A673 (cell line): ENCODE data around the gene LRRC1. TPM values are rescaled to one million over a fixed set of nuclear protein-coding genes. Genes with fewer than 3 reads are reported as not detected.

Experiments used
- BruUV-seq: library from RNA; stranded (reverse); fragments of 400-500 nt; replicated peaks from 2 replicates; lab custom pipeline; 2021; lab: Mats Ljungman, UMichigan
- CTCF ChIA-PET: fragments of 300-600 bp; sonication (Branson Sonifier 250); formaldehyde crosslinking; loops from one replicate; lab custom pipeline; 2022; ENCODE audit warnings: antibody characterized with exemption; lab: Charles Lee
- POLR2A ChIA-PET: fragments of 300-600 bp; sonication (Branson Sonifier 250); formaldehyde crosslinking; loops from one replicate; lab custom pipeline; 2022; ENCODE audit warnings: antibody characterized with exemption; ENCODE audit not compliant: low non-redundant PET; lab: Charles Lee
- DNase-seq: peaks from one replicate; pipeline ENCODE4 v3.0.0-alpha.2; 2015; ENCODE audit warnings: low spot score
- H3K27ac ChIP-seq: fragments of 200-600 bp; sonication (generic); 2 replicates; pipeline ENCODE4 v1.5.1; 2016; ENCODE audit warnings: mixed run types, low read depth, mild to moderate bottlenecking, mixed read lengths, antibody characterized with exemption, low read length; ENCODE audit not compliant: poor library complexity, severe bottlenecking
- H3K27me3 ChIP-seq: fragments of 200-600 bp; sonication (generic); replicated peaks from 2 replicates; pipeline ENCODE4 v1.6.1; 2017; ENCODE audit warnings: mixed run types, low read depth, mild to moderate bottlenecking, mixed read lengths, antibody characterized with exemption, low read length; ENCODE audit not compliant: insufficient read depth, poor library complexity
- H3K36me3 ChIP-seq: fragments of 200-600 bp; sonication (generic); 2 replicates; pipeline ENCODE4 v1.6.1; 2016; ENCODE audit warnings: mixed run types, mild to moderate bottlenecking, mixed read lengths, antibody characterized with exemption, low read length; ENCODE audit not compliant: insufficient read depth, poor library complexity, severe bottlenecking
- H3K4me1 ChIP-seq: fragments of 200-600 bp; sonication (generic); 2 replicates; pipeline ENCODE4 v1.6.1; 2017; ENCODE audit warnings: mixed run types, mild to moderate bottlenecking, mixed read lengths, antibody characterized with exemption, low read length; ENCODE audit not compliant: insufficient read depth, poor library complexity, severe bottlenecking
- H3K4me3 ChIP-seq: fragments of 200-600 bp; sonication (generic); 2 replicates; pipeline ENCODE4 v1.5.1; 2016; ENCODE audit warnings: low read depth, mixed run types, mild to moderate bottlenecking, mixed read lengths, low read length; ENCODE audit not compliant: poor library complexity, severe bottlenecking
- H3K9me3 ChIP-seq: fragments of 200-600 bp; sonication (generic); 2 replicates; pipeline ENCODE4 v1.6.1; 2016; ENCODE audit warnings: mixed run types, low read depth, mild to moderate bottlenecking, mixed read lengths, antibody characterized with exemption, low read length; ENCODE audit not compliant: poor library complexity, severe bottlenecking
- CTCF ChIP-seq: fragments of 300-800, 200-600 bp; sonication (generic); conservative IDR thresholded peaks from 2 replicates; pipeline ENCODE4 v1.5.1; 2017; ENCODE audit warnings: low read depth, mild to moderate bottlenecking, antibody characterized with exemption, low read length, moderate library complexity, mixed read lengths
- EZH2 ChIP-seq: fragments of 200-600 bp; sonication (generic); IDR thresholded peaks from 2 replicates; pipeline ENCODE4 v1.6.1; 2017; ENCODE audit warnings: borderline replicate concordance, low read depth, mild to moderate bottlenecking, mixed read lengths, antibody characterized with exemption, low read length; ENCODE audit not compliant: poor library complexity, severe bottlenecking
- intact Hi-C: fragments of 100-400 bp; cut with micrococcal nuclease; formaldehyde crosslinking; loops from one replicate; pipeline ENCODE4 v1.10.0; 2022; ENCODE audit not compliant: unreplicated experiment
- total RNA-seq: library from RNA; stranded (reverse); gene quantifications from 2 replicates; pipeline ENCODE4 v1.2.3, GENCODE V29; 2021

Gene LRRC1
- total RNA-seq, 1 experiment from 2014 or later = 4.4 TPM

GRCh38 chr6:53828966-53829697 is 34.3 kb downstream of the LRRC1 start:
- no peaks in the 10 kb centered on the region for H3K4me1 ChIP-seq
- TF ChIP-seq EZH2 = no peak
- TF ChIP-seq CTCF = no peak
- intact Hi-C loops = no loop called here
- no TSS peak for BruUV-seq
- no peaks in the 10 kb centered on the region for H3K9me3 ChIP-seq
- no peaks in the 10 kb centered on the region for H3K36me3 ChIP-seq
- no peak overlapping the region for H3K27ac ChIP-seq
- no peaks in the 10 kb centered on the region for H3K27me3 ChIP-seq
- ChIA-PET POLR2A (no interaction called here), CTCF (no interaction called here)
- no peak overlapping the region for H3K4me3 ChIP-seq
- DNase-seq = no peak

- no peaks in the 10 kb centered on the region for H3K27me3 ChIP-seq
- POLR2A ChIA-PET = no interaction called here
- no peaks in the 10 kb centered on the region for H3K9me3 ChIP-seq
- no peak overlapping the region for H3K4me3 ChIP-seq
- TF ChIP-seq EZH2 (no peak), CTCF (no peak)
- intact Hi-C loops = no loop called here
- no TSS peak for BruUV-seq
- no peaks in the 10 kb centered on the region for H3K4me1 ChIP-seq
- CTCF ChIA-PET = no interaction called here
- no peak overlapping the region for H3K27ac ChIP-seq
- no peak for DNase-seq
- H3K36me3 ChIP-seq = no peaks in the 10 kb centered on the region
Observed at GRCh38 chr6:53829698-53830221, 35.0 kb downstream of the LRRC1 start.

- POLR2A ChIA-PET = no interaction called here
- Histone ChIP-seq H3K27me3 (no peaks in the 10 kb centered on the region), H3K27ac (no peak overlapping the region), H3K4me1 (peaks cover 6% of the 10 kb centered on the region), H3K4me3 (no peak overlapping the region), H3K9me3 (no peaks in the 10 kb centered on the region), H3K36me3 (no peaks in the 10 kb centered on the region)
- DNase-seq = no peak
- intact Hi-C loops = no loop called here
- CTCF ChIA-PET = no interaction called here
- TF ChIP-seq CTCF = no peak
- no peak for TF ChIP-seq EZH2
- no TSS peak for BruUV-seq
Observed at GRCh38 chr6:53830366-53830765, 35.6 kb downstream of the LRRC1 start.
